SH-SY5Y (cell line): Measurements from ENCODE around the gene ROR2.

Experiments
- GATA2 ChIP-seq: IDR thresholded peaks from 2 replicates; pipeline ENCODE4 v1.6.1; 2011; ENCODE audit warnings: mild to moderate bottlenecking, low read depth, low read length
- GATA3 ChIP-seq: IDR thresholded peaks from 2 replicates; pipeline ENCODE4 v1.6.1; 2011; ENCODE audit warnings: low read depth, mild to moderate bottlenecking, low read length, moderate library complexity

- TF ChIP-seq GATA2 (no peak), GATA3 (no peak)
Measured at GRCh38 chr9:91948597-91949391, 1.2 kb downstream of the ROR2 start.
